Measurements from ENCODE around the gene GPR146. TPM values are rescaled to one million over a fixed set of nuclear protein-coding genes. Genes with fewer than 3 reads are reported as not detected.

Gene GPR146
- total and polyA plus RNA-seq, 2 of the 8 experiments (the other 6 are each of a cell fraction or from before 2014, with no cell fraction given): 1.8 to 2.7 TPM

- Histone ChIP-seq H2BK5ac (ENCODE audit: low read depth, low read length) (no peak overlapping the region), H3K4ac (replicated peaks; ENCODE audit: insufficient read length, low read depth, low read length) (no peak overlapping the region), H2BK15ac (ENCODE audit: low read length) (no peak overlapping the region), H2BK120ac (replicated peaks; ENCODE audit: low read depth, low read length) (no peak overlapping the region), H4K20me1 (replicated peaks in 1 of 2; ENCODE audit: control insufficient read depth in 1 of 2, insufficient read depth in 2 of 2, low read length in 2 of 2) (peaks cover 0 to 11% of the 10 kb centered on the region in 2 experiments), H3K23me2 (ENCODE audit: low read depth, low read length) (peaks cover 8% of the 10 kb centered on the region), H2BK12ac (ENCODE audit: low read depth, low read length) (no peak overlapping the region), H3K36me3 (ENCODE audit: control insufficient read depth in 2 of 4, insufficient read depth in 4 of 4, low read length in 3 of 4) (no peaks in the 10 kb centered on the region), H3K9me3 (ENCODE audit: insufficient read depth in 2 of 2, low read depth in 1 of 2, low read length in 1 of 2) (no peaks in the 10 kb centered on the region), H3K27ac (ENCODE audit: low read depth, low read length) (no peak overlapping the region), H3K4me2 (ENCODE audit: insufficient read depth in 1 of 2, low read depth in 2 of 2, low read length in 2 of 2) (peak overlapping the region; percentile 79 to 88), H3K56ac (replicated peaks; ENCODE audit: insufficient read length, low read depth, low read length) (no peak overlapping the region), H2BK20ac (ENCODE audit: low read length) (no peak overlapping the region), H2AFZ (ENCODE audit: low read length) (no peak overlapping the region), H3K9ac (replicated peaks in 1 of 4; ENCODE audit: extremely low read depth in 1 of 4, low read depth in 3 of 4, low read length in 3 of 4) (peak overlapping the region in 1 of 4 experiments; percentile 74; a peak in 2 of 7 replicates), H3K18ac (ENCODE audit: extremely low read depth, low read length) (no peak overlapping the region), H3K14ac (ENCODE audit: insufficient read length) (no peak overlapping the region), H3K27me3 (replicated peaks in 1 of 4; ENCODE audit: control insufficient read depth in 3 of 4, extremely low read depth in 1 of 4, insufficient read depth in 3 of 4, low read length in 3 of 4) (no peaks in the 10 kb centered on the region), H3K4me3 (ENCODE audit: extremely low read depth in 1 of 4, insufficient read depth in 2 of 4, low read depth in 3 of 4, low read length in 4 of 4) (peak overlapping the region; percentile 64 to 77 (median 70); a peak in 6 of 8 replicates), H3K79me2 (ENCODE audit: control insufficient read depth in 1 of 2, insufficient read depth in 2 of 2, low read length in 2 of 2) (peaks cover 0 to 17% of the 10 kb centered on the region in 2 experiments; a peak in 2 of 4 replicates), H4K8ac (ENCODE audit: extremely low read depth, insufficient read depth, low read length) (no peak overlapping the region), H2AK5ac (ENCODE audit: low read depth, low read length) (no peak overlapping the region), H3K23ac (ENCODE audit: insufficient read length) (no peak overlapping the region), H3K4me1 (replicated peaks in 1 of 4; ENCODE audit: control insufficient read depth in 3 of 4, insufficient read depth in 4 of 4, low read length in 3 of 4) (peaks cover 6 to 17% (median 11%) of the 10 kb centered on the region in 4 experiments), H4K5ac (ENCODE audit: insufficient read length, low read depth, low read length) (no peak overlapping the region), H4K91ac (replicated peaks; ENCODE audit: insufficient read length, low read length) (no peak overlapping the region), H3K79me1 (ENCODE audit: low read depth, low read length) (peaks cover 9% of the 10 kb centered on the region)
- no peak for DNase-seq (ENCODE audit: low read depth in 1 of 2, low spot score in 2 of 2)
- WGBS, 2 experiments (ENCODE audit: extremely low coverage in 1 of 2, insufficient coverage in 1 of 2, insufficient read length in 1 of 2, insufficient replicate concordance in 2 of 2, low coverage in 1 of 2, low lambda C conversion rate in 2 of 2, missing lambda C conversion rate in 1 of 2): 80% methylated on average over 21 of the region's 21 CpGs; no CpG with 5 or more reads in 1 of the 2 experiments
- FAIRE-seq: no peak
- CTCF ChIA-PET (ENCODE audit: partially characterized antibody): interaction anchor here (0.7 to 5.1 kb wide), 13 partner anchors 9 to 128 kb away, joined by 3 to 32 read pairs (median 4); no protein-coding TSS in a partner anchor
- POLR2A ChIA-PET (ENCODE audit: partially characterized antibody): interaction anchor here (0.8 to 3.0 kb wide), 5 partner anchors 10 to 48 kb away, joined by 3 to 14 read pairs (median 3); partner anchors contain the start of gene GPER1
- TF ChIP-seq ATF2 (IDR thresholded peaks at IDR 0.05; ENCODE audit: low read length) (no peak), TEAD4 (IDR thresholded peaks at IDR 0.05; ENCODE audit: low read depth, low read length) (no peak), CBX8 (IDR thresholded peaks at IDR 0.05; ENCODE audit: borderline replicate concordance, low read depth, low read length) (no peak), ASH2L (IDR thresholded peaks at IDR 0.05; ENCODE audit: low read length) (no peak), SP2 (IDR thresholded peaks at IDR 0.05; ENCODE audit: low read length) (no peak), POU5F1 (IDR thresholded peaks at IDR 0.05; ENCODE audit: low read depth, low read length) (no peak), CBX5 (IDR thresholded peaks at IDR 0.05; ENCODE audit: low read depth, low read length) (no peak), EZH2 (IDR thresholded peaks at IDR 0.05; ENCODE audit: low read depth, low read length, severe bottlenecking) (no peak), KDM4A (IDR thresholded peaks at IDR 0.05; ENCODE audit: low read depth, low read length, severe bottlenecking) (no peak), YY1 (IDR thresholded peaks at IDR 0.05; ENCODE audit: low read depth, low read length) (no peak)
These were observed 1.0 kb downstream of the GPR146 start for GRCh38 chr7:1045069-1046063.

All from H1 (cell line).